Muscle layer of duodenum (tissue), 2 donors: Measurements from ENCODE around the gene SPATA21.

Experiments used
- H3K27ac ChIP-seq: one replicate; pipeline ENCODE4 v1.7.0; 2013; ENCODE audit warnings: mild to moderate bottlenecking, low read length
- H3K27me3 ChIP-seq: one replicate; pipeline ENCODE4 v1.7.0; 2013; ENCODE audit warnings: low read depth, mild to moderate bottlenecking, control low read depth, low read length
- H3K36me3 ChIP-seq, 2 donors: one replicate each; pipeline ENCODE4 v1.7.0; 2013; ENCODE audit warnings: low read length in 2 of 2, control low read depth in 1 of 2, mild to moderate bottlenecking in 1 of 2; ENCODE audit not compliant: insufficient read depth in 2 of 2, control insufficient read depth in 1 of 2
- H3K4me1 ChIP-seq, 2 donors: one replicate each; pipeline ENCODE4 v1.7.0; 2013; ENCODE audit warnings: low read length in 2 of 2, mild to moderate bottlenecking in 2 of 2, control low read depth in 1 of 2, moderate library complexity in 1 of 2; ENCODE audit not compliant: insufficient read depth in 2 of 2, control insufficient read depth in 1 of 2
- H3K4me3 ChIP-seq, 2 donors: one replicate each; pipeline ENCODE4 v1.7.0; 2013; ENCODE audit warnings: low read length in 2 of 2, low read depth in 1 of 2, mild to moderate bottlenecking in 1 of 2
- H3K9me3 ChIP-seq, 2 donors: one replicate each; pipeline ENCODE4 v1.7.0; 2013; ENCODE audit warnings: low read length in 2 of 2, control low read depth in 1 of 2, mild to moderate bottlenecking in 1 of 2; ENCODE audit not compliant: control insufficient read depth in 1 of 2
- donor health status: healthy.

Gene SPATA21

DNA sequence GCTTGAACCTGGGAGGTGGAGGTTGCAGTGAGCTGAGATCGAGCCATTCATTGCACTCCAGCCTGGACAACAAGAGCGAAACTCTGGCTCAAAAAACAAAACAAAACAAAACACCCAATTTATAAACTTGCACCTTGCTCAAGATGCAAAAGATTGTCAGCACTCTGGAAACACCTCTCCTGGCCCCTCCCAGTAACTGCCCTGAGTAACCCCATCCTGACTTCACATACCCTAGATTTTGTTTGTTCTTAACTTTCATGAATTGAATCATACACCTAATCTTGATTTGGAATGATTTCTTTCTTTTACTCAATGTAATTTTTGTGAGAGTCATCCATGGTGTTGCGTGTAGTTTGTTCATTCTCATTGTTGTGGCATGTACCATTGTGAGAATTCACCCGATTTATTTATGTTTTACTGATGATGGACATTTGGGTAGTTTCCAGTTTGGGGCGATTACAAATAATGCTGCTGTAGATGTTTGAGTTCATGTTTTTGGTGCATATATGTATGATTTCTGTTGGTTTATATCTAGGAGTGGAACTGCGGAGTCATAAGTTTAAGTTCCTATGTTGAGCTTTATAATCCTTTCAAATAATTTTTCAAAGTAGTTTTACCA, 13.7 kb upstream of the SPATA21 start:
- Histone ChIP-seq H3K4me1 (no peaks in the 10 kb centered on the region), H3K27me3 (no peaks in the 10 kb centered on the region), H3K9me3 (no peaks in the 10 kb centered on the region), H3K27ac (no peak overlapping the region), H3K4me3 (no peak overlapping the region), H3K36me3 (peaks cover 58 to 80% of the 10 kb centered on the region in 2 donors)

DNA sequence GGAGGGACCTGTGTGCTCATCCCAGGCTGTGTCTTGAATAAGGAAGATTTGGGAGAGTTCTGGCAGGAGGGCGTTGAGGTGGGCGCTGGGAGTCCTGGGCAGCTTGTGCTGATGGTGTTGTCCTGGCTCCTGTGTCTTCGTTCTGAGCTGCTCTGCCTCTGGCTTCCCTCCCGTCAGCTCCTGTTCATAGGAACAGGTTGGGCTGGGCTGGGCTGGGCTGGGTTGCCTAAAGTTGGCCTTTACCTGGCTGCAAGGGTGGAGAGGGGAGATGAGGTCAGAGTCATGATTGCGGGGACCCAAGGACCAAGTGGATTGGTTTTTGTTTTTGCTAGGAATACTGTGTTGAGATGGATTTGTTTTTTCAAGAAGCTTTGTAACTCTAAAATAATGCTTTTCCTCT, 12.4 kb upstream of the SPATA21 start:
- Histone ChIP-seq H3K4me3 (no peak overlapping the region), H3K36me3 (peaks cover 54 to 74% of the 10 kb centered on the region in 2 donors), H3K9me3 (no peaks in the 10 kb centered on the region), H3K4me1 (no peaks in the 10 kb centered on the region), H3K27me3 (no peaks in the 10 kb centered on the region), H3K27ac (no peak overlapping the region)

DNA sequence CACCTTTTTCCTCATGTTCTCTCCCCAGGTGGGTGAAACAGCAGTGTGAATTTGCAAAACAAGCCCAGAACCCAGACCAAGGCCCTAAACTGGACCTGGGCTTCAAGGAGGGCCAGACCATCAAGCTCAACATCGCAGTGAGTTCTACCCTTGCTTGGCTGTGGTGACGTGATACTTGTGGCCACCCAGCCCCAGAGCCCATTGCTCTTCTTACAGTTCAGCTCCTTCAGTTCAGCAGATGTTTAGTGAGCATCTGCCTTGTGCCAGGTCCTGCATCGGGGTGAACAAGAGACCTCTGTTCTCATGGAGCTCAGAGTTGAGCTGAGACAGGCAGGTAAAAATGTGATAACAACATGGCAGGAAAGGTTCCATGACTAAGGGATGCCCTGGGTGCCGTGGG, 11.8 kb upstream of the SPATA21 start:
- Histone ChIP-seq H3K4me1 (peaks cover 0 to under 1% of the 10 kb centered on the region in 2 donors), H3K27me3 (no peaks in the 10 kb centered on the region), H3K27ac (no peak overlapping the region), H3K9me3 (no peaks in the 10 kb centered on the region), H3K4me3 (no peak overlapping the region), H3K36me3 (peaks cover 53 to 75% of the 10 kb centered on the region in 2 donors)

DNA sequence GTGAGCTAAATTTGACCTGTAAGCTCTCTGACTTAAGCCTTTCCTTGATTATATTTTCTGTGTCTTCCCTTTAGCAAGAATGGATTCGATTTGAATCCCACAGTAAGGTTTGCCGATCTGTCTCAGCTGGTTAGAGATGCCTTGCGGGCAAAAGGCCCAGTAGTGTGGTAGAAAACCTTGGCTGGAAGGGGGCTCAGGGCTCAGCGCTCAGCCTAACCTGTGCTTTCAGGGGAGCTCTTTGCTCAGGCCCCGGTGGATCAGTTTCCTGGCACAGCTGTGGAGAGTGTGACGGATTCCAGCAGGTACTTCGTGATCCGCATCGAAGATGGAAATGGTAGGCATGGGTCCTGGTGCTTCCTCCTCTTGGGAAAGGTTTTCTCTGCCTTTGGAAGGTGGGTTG, 10.4 kb upstream of the SPATA21 start:
- Histone ChIP-seq H3K4me1 (peaks cover 0 to 13% of the 10 kb centered on the region in 2 donors), H3K27me3 (no peaks in the 10 kb centered on the region), H3K9me3 (no peaks in the 10 kb centered on the region), H3K27ac (no peak overlapping the region), H3K4me3 (no peak overlapping the region), H3K36me3 (peaks cover 49 to 73% of the 10 kb centered on the region in 2 donors)

DNA sequence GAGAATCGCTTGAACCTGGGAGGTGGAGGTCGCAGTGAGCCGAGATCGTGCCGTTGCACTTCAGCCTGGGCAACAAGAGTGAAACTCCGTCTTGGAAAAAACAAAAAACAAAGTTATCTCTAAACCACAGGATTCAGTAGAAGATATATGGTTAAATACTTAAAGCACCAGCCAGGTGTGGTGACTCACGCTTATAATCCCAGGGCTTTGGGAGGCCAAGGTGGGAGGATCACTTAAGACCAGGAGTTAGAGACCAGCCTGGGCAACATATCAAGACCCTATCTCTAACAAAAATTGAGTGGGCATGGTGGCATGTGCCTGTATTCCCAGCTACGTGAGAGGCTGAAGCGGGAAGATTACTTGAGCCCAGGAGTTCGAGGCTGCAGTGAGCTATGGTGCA, 8.9 kb upstream of the SPATA21 start:
- no peak overlapping the region for H3K27ac ChIP-seq
- H3K4me3 ChIP-seq, result no peak overlapping the region
- peaks cover 39 to 58% of the 10 kb centered on the region in 2 donors for H3K36me3 ChIP-seq
- no peaks in the 10 kb centered on the region for H3K27me3 ChIP-seq
- H3K9me3 ChIP-seq, result no peaks in the 10 kb centered on the region
- peaks cover 6 to 27% of the 10 kb centered on the region in 2 donors for H3K4me1 ChIP-seq

DNA sequence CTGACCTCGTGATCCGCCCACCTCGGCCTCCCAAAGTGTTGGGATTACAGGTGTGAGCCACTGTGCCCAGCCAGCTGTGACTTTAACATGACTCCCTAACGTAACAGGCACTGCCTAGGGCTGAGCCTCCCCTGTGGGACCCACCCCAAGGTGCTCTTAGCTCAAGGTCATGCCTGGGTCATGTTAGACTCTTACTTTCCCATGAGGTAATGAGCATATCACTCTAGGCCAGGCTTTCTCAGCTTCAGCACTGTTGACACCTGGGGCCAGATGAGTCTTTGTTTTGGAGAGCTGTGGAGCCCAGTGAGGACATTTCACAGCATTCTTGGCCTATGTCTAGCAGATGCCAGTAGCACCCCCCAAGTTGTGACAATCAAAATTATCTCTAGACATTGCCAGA, 7.8 kb upstream of the SPATA21 start:
- H3K36me3 ChIP-seq, result peaks cover 36 to 48% of the 10 kb centered on the region in 2 donors
- peaks cover 6 to 32% of the 10 kb centered on the region in 2 donors for H3K4me1 ChIP-seq
- no peaks in the 10 kb centered on the region for H3K9me3 ChIP-seq
- no peak overlapping the region for H3K4me3 ChIP-seq
- no peaks in the 10 kb centered on the region for H3K27me3 ChIP-seq
- H3K27ac ChIP-seq, result no peak overlapping the region

DNA sequence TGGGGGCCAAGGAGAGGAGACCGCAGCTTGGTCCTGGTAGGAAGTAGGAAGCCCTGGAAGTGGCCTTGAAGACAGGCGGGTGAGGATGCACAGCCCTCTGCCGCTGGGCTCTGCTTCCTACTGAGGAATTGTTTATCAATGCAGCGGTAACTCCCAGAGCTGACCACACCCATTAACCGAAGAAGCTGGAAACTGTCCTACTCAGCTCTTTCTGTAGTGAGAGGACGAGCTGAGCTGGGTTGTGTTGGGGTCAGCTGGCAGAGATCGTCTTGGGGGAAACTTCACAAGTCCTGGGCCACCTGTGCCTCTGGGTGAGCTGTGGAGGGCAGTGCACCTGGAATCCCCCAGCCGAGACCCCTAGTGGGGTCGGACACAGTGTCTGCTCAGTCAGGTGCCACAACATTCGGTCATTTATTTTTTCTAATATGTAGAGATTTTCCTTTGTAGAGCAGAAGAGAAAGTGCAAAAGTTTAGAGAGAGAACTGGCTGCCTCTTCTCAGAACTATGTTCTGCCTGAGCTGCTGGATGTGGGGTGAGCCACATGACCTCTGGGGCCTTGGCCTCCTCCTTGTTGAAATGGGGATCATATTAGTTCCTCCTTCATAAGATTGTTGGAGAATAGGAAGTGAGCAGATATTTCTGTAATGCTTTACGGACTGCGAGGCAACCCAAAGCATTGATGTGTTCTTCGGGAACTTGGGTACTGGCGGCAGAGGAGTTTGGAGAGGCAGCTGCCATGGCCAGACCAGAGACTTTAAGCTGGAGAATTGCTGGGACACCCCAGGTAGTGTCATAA, 6.9 kb upstream of the SPATA21 start:
- H3K27me3 ChIP-seq, result no peaks in the 10 kb centered on the region
- H3K9me3 ChIP-seq, result no peaks in the 10 kb centered on the region
- H3K36me3 ChIP-seq, result peaks cover 29 to 39% of the 10 kb centered on the region in 2 donors
- no peak overlapping the region for H3K4me3 ChIP-seq
- H3K27ac ChIP-seq, result no peak overlapping the region
- peaks cover 6 to 32% of the 10 kb centered on the region in 2 donors for H3K4me1 ChIP-seq

DNA sequence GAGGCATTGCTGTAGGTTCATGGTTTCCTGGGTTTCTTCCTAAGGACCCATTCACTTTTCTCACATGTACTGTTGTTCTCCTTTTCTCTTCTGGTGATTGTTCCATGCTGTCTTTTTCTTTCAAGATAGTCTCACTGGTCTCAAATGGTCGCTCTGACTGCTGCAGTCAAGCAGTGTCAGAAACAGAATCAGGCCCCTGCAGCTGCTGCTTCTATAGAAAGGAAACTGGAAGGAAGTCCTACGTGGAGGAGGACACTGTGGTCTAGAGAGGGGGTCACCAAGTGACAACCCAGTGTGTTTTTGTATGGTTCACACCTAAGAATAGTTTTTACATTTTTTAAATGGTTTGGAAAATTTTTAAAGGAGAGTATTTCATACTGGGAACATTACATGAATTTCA, 5.7 kb upstream of the SPATA21 start:
- no peak overlapping the region for H3K27ac ChIP-seq

DNA sequence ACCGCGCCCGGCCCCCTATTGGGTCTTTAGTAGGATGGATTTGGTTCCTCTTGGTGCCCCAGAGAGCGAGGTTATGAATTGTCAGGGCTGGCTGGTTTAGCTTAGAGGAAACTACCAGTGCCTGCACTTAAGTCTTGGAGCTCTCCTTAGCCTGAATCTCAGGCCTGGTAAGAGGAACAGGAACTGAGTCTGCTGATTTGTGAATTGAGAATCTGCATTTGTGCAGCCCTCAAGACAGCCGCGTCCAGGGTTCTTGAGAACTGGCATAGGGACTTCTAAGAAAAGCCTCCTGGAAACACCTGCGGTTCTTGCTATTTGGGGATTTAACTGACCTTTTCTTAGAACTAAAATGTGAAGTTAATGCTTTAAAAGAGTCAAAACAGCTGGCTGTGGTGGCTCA, 5.0 kb upstream of the SPATA21 start:
- H3K36me3 ChIP-seq, result peaks cover 10 to 20% of the 10 kb centered on the region in 2 donors
- peaks cover 6 to 32% of the 10 kb centered on the region in 2 donors for H3K4me1 ChIP-seq
- no peaks in the 10 kb centered on the region for H3K9me3 ChIP-seq
- no peak overlapping the region for H3K27ac ChIP-seq
- peak overlapping the region in 1 of 2 donors; percentile 5 for H3K4me3 ChIP-seq
- no peaks in the 10 kb centered on the region for H3K27me3 ChIP-seq

More for the DNA sequence above, 5.7 kb upstream of the SPATA21 start:
- no peaks in the 10 kb centered on the region for H3K27me3 ChIP-seq
- H3K9me3 ChIP-seq, result no peaks in the 10 kb centered on the region
- peaks cover 6 to 32% of the 10 kb centered on the region in 2 donors for H3K4me1 ChIP-seq
- H3K4me3 ChIP-seq, result no peak overlapping the region
- H3K36me3 ChIP-seq, result peaks cover 17 to 27% of the 10 kb centered on the region in 2 donors

DNA sequence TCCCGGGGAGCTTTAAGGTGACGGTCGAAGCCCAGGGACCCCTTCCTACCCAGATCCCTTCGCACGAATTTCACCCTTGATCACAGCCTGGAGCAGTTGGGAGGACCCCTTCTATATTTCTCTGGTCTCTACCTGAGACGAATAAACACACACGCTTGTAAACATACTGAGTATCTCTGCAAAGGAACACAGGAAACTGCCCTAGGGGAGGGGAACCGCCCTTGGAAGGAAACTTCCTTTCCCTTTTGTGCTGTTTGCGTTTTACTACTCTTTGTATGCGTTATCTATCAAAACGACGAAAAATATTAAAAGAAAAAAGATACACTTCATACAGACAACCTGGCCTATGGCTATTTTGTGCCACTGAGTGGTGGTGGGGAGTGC, 4.0 kb upstream of the SPATA21 start:
- Histone ChIP-seq H3K4me1 (peaks cover 6 to 32% of the 10 kb centered on the region in 2 donors), H3K27me3 (no peaks in the 10 kb centered on the region), H3K27ac (peak overlapping the region; percentile 86), H3K9me3 (no peaks in the 10 kb centered on the region), H3K36me3 (peaks cover 6 to 15% of the 10 kb centered on the region in 2 donors), H3K4me3 (peak overlapping the region; percentile 94 to 99)

DNA sequence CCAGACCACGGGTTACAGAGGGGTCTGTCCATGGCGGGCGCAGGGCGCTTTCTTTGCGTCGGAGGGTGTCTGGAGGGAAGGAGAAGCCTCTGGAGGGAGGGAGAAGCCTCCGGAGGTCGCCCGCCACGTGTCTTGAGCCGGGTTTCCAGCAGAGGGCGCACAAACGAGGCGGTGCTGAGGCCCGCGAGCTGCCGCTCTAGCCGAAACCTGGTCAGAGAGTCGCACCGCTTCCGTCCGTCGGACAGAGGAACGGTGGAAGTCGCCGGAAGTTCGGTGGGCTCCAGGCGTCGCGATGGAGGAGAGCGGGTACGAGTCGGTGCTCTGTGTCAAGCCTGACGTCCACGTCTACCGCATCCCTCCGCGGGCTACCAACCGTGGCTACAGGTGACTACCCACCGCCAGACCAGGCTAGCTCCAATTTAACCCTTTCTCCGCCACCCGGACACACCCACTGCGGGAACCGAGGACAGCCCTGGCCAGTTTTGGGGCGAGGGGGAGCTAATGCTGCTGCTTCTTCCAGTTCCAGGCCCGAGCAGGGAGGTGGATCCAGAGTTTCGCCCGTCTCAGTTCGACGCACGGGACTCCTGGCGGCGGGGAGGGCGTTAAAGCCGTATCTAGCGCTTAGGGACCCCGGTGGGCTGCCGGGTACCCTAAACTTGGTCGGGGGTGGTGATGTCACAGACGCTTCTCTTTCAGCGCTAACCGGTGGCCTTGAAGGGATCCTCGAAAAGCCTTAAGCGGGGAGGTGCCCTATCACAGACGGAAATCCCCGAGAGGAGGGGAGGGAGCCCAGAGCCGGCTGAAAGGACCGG, 3.5 kb upstream of the SPATA21 start, which contains the start of gene NECAP2:
TSS of gene NECAP2 (plus strand) at position 255 of the 812 bp plus-strand sequence. CDS start at position 293, 38 bp downstream.
- peak within 1 kb of the TSS; percentile 86 for H3K27ac ChIP-seq
- peaks cover 6 to 32% of the 10 kb centered on the region in 2 donors for H3K4me1 ChIP-seq
- H3K4me3 ChIP-seq, result peak within 1 kb of the TSS; percentile 94 to 99
- peaks cover 6 to 15% of the 10 kb centered on the region in 2 donors for H3K36me3 ChIP-seq
- no peaks in the 10 kb centered on the region for H3K27me3 ChIP-seq
- no peaks in the 10 kb centered on the region for H3K9me3 ChIP-seq
